KMS-11 (cell line): ENCODE data around the gene MEP1B.

Experiments used
- H2AFZ ChIP-seq: fragments of 200-600 bp; sonication (generic); 2 replicates; pipeline ENCODE4 v1.6.1; 2016; ENCODE audit warnings: antibody characterized with exemption, mixed run types, low read depth
- H3K27ac ChIP-seq: fragments of 200-600 bp; sonication (generic); 2 replicates; pipeline ENCODE4 v1.6.1; 2016; ENCODE audit warnings: mild to moderate bottlenecking, mixed run types
- H3K27me3 ChIP-seq: fragments of 200-600 bp; sonication (generic); 2 replicates; pipeline ENCODE4 v1.6.1; 2017; ENCODE audit warnings: mild to moderate bottlenecking, low read depth, mixed run types, moderate library complexity; ENCODE audit not compliant: insufficient read depth
- H3K36me3 ChIP-seq: fragments of 200-600 bp; sonication (generic); 2 replicates; pipeline ENCODE4 v1.6.1; 2017; ENCODE audit warnings: mild to moderate bottlenecking, mixed run types; ENCODE audit not compliant: insufficient read depth
- H3K4me1 ChIP-seq: fragments of 200-600 bp; sonication (generic); 2 replicates; pipeline ENCODE4 v1.6.1; 2016; ENCODE audit warnings: mild to moderate bottlenecking, low read depth, mixed run types; ENCODE audit not compliant: poor library complexity, severe bottlenecking
- H3K4me2 ChIP-seq: fragments of 200-600 bp; sonication (generic); 2 replicates; pipeline ENCODE4 v1.7.0; 2016; ENCODE audit warnings: mild to moderate bottlenecking, mixed run types
- H3K4me3 ChIP-seq: fragments of 200-600 bp; sonication (generic); IDR thresholded peaks from 2 replicates; pipeline ENCODE4 v1.6.1; 2017; ENCODE audit warnings: low read depth, low read length, mixed read lengths; ENCODE audit not compliant: insufficient read depth
- H3K79me2 ChIP-seq: fragments of 200-600 bp; sonication (generic); 2 replicates; pipeline ENCODE4 v1.6.1; 2016; ENCODE audit warnings: low read depth, mixed run types; ENCODE audit not compliant: insufficient read depth
- H3K9ac ChIP-seq: fragments of 200-600 bp; sonication (generic); 2 replicates; pipeline ENCODE4 v1.6.1; 2016; ENCODE audit warnings: mild to moderate bottlenecking, mixed run types
- H4K20me1 ChIP-seq: fragments of 200-600 bp; sonication (generic); 2 replicates; pipeline ENCODE4 v1.6.1; 2016; ENCODE audit warnings: mild to moderate bottlenecking, mixed run types; ENCODE audit not compliant: insufficient read depth
- CTCF ChIP-seq: fragments of 200-600 bp; sonication (generic); conservative IDR thresholded peaks from 2 replicates; pipeline ENCODE4 v1.6.1; 2017; ENCODE audit warnings: low read depth, mild to moderate bottlenecking, antibody characterized with exemption, low read length, moderate library complexity, mixed read lengths

The MEP1B gene

GRCh38 chr18:32183503-32183902 is 6.3 kb upstream of the MEP1B start:
- Histone ChIP-seq H3K27ac (no peak overlapping the region), H3K4me3 (no peak overlapping the region), H4K20me1 (no peaks in the 10 kb centered on the region), H3K36me3 (no peaks in the 10 kb centered on the region), H3K79me2 (no peaks in the 10 kb centered on the region), H3K27me3 (no peaks in the 10 kb centered on the region), H3K9ac (no peak overlapping the region), H3K4me2 (no peak overlapping the region), H2AFZ (no peak overlapping the region), H3K4me1 (no peaks in the 10 kb centered on the region)
- no peak for TF ChIP-seq CTCF

GRCh38 chr18:32190209-32190608 is 370 bp downstream of the MEP1B start:
- Histone ChIP-seq H3K27me3 (no peaks in the 10 kb centered on the region), H3K4me2 (no peak overlapping the region), H3K4me1 (no peaks in the 10 kb centered on the region), H3K36me3 (no peaks in the 10 kb centered on the region), H3K27ac (no peak overlapping the region), H4K20me1 (no peaks in the 10 kb centered on the region), H2AFZ (no peak overlapping the region), H3K79me2 (no peaks in the 10 kb centered on the region), H3K9ac (no peak overlapping the region), H3K4me3 (no peak overlapping the region)
- TF ChIP-seq CTCF = no peak

- Histone ChIP-seq H3K79me2 (no peaks in the 10 kb centered on the region), H3K9ac (no peak overlapping the region), H3K27me3 (no peaks in the 10 kb centered on the region), H4K20me1 (no peaks in the 10 kb centered on the region), H3K4me2 (no peak overlapping the region), H3K36me3 (no peaks in the 10 kb centered on the region), H3K27ac (no peak overlapping the region), H3K4me3 (no peak overlapping the region), H2AFZ (no peak overlapping the region), H3K4me1 (no peaks in the 10 kb centered on the region)
- TF ChIP-seq CTCF = no peak
These were observed 6.3 kb downstream of the MEP1B start for GRCh38 chr18:32195881-32196815.

GRCh38 chr18:32200766-32201165 is 10.9 kb downstream of the MEP1B start:
- Histone ChIP-seq H4K20me1 (no peaks in the 10 kb centered on the region), H2AFZ (no peak overlapping the region), H3K79me2 (no peaks in the 10 kb centered on the region), H3K27ac (no peak overlapping the region), H3K27me3 (no peaks in the 10 kb centered on the region), H3K4me2 (no peak overlapping the region), H3K4me1 (no peaks in the 10 kb centered on the region), H3K4me3 (no peak overlapping the region), H3K36me3 (no peaks in the 10 kb centered on the region), H3K9ac (no peak overlapping the region)
- TF ChIP-seq CTCF = no peak
